Measurements from ENCODE around the gene GPRC5A.

- TF ChIP-seq CTCF (conservative IDR thresholded peaks at IDR 0.05; ENCODE audit: low read depth, low read length): no peak
- no peak for TF ChIP-seq EZH2 (IDR thresholded peaks at IDR 0.05; ENCODE audit: borderline replicate concordance, low read depth, low read length, poor library complexity, severe bottlenecking)
Measured at GRCh38 chr12:12902036-12902435, 10.7 kb downstream of the GPRC5A start.

All from A673 (cell line).